KMS-11 (cell line): ENCODE results near the gene CLTCL1.
"Not testable (repeated sequence)": the region's sequence is repeated elsewhere in the genome, so short reads cannot be mapped to it uniquely, and the experiment has no call there.

Experiments used
- H2AFZ ChIP-seq: fragments of 200-600 bp; sonication (generic); 2 replicates; pipeline ENCODE4 v1.6.1; 2016; ENCODE audit warnings: antibody characterized with exemption, mixed run types, low read depth
- H3K27ac ChIP-seq: fragments of 200-600 bp; sonication (generic); 2 replicates; pipeline ENCODE4 v1.6.1; 2016; ENCODE audit warnings: mild to moderate bottlenecking, mixed run types
- H3K27me3 ChIP-seq: fragments of 200-600 bp; sonication (generic); 2 replicates; pipeline ENCODE4 v1.6.1; 2017; ENCODE audit warnings: mild to moderate bottlenecking, low read depth, mixed run types, moderate library complexity; ENCODE audit not compliant: insufficient read depth
- H3K36me3 ChIP-seq: fragments of 200-600 bp; sonication (generic); 2 replicates; pipeline ENCODE4 v1.6.1; 2017; ENCODE audit warnings: mild to moderate bottlenecking, mixed run types; ENCODE audit not compliant: insufficient read depth
- H3K4me1 ChIP-seq: fragments of 200-600 bp; sonication (generic); 2 replicates; pipeline ENCODE4 v1.6.1; 2016; ENCODE audit warnings: mild to moderate bottlenecking, low read depth, mixed run types; ENCODE audit not compliant: poor library complexity, severe bottlenecking
- H3K4me2 ChIP-seq: fragments of 200-600 bp; sonication (generic); 2 replicates; pipeline ENCODE4 v1.7.0; 2016; ENCODE audit warnings: mild to moderate bottlenecking, mixed run types
- H3K4me3 ChIP-seq: fragments of 200-600 bp; sonication (generic); IDR thresholded peaks from 2 replicates; pipeline ENCODE4 v1.6.1; 2017; ENCODE audit warnings: low read depth, low read length, mixed read lengths; ENCODE audit not compliant: insufficient read depth
- H3K79me2 ChIP-seq: fragments of 200-600 bp; sonication (generic); 2 replicates; pipeline ENCODE4 v1.6.1; 2016; ENCODE audit warnings: low read depth, mixed run types; ENCODE audit not compliant: insufficient read depth
- H3K9ac ChIP-seq: fragments of 200-600 bp; sonication (generic); 2 replicates; pipeline ENCODE4 v1.6.1; 2016; ENCODE audit warnings: mild to moderate bottlenecking, mixed run types
- H4K20me1 ChIP-seq: fragments of 200-600 bp; sonication (generic); 2 replicates; pipeline ENCODE4 v1.6.1; 2016; ENCODE audit warnings: mild to moderate bottlenecking, mixed run types; ENCODE audit not compliant: insufficient read depth
- TF ChIP-seq, protein P1 (sequence below): fragments of 200-600 bp; sonication (generic); conservative IDR thresholded peaks from 2 replicates; pipeline ENCODE4 v1.6.1; 2017; ENCODE audit warnings: low read depth, mild to moderate bottlenecking, antibody characterized with exemption, low read length, moderate library complexity, mixed read lengths

Gene CLTCL1

GRCh38 chr22:19168088-19168890 is 123.2 kb downstream of the CLTCL1 start:
- Histone ChIP-seq H3K27ac (no peak overlapping the region), H3K36me3 (no peaks in the 10 kb centered on the region), H4K20me1 (no peaks in the 10 kb centered on the region), H3K4me1 (peaks cover 14% of the 10 kb centered on the region), H3K9ac (no peak overlapping the region), H3K27me3 (peaks cover 18% of the 10 kb centered on the region; the same call in 1 of the 2 replicates), H2AFZ (no peak overlapping the region), H3K4me3 (no peak overlapping the region), H3K4me2 (no peak overlapping the region), H3K79me2 (peaks cover 19% of the 10 kb centered on the region)
- TF ChIP-seq, protein P1, sequence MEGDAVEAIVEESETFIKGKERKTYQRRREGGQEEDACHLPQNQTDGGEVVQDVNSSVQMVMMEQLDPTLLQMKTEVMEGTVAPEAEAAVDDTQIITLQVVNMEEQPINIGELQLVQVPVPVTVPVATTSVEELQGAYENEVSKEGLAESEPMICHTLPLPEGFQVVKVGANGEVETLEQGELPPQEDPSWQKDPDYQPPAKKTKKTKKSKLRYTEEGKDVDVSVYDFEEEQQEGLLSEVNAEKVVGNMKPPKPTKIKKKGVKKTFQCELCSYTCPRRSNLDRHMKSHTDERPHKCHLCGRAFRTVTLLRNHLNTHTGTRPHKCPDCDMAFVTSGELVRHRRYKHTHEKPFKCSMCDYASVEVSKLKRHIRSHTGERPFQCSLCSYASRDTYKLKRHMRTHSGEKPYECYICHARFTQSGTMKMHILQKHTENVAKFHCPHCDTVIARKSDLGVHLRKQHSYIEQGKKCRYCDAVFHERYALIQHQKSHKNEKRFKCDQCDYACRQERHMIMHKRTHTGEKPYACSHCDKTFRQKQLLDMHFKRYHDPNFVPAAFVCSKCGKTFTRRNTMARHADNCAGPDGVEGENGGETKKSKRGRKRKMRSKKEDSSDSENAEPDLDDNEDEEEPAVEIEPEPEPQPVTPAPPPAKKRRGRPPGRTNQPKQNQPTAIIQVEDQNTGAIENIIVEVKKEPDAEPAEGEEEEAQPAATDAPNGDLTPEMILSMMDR: no peak

GRCh38 chr22:19167106-19167869 is 124.2 kb downstream of the CLTCL1 start:
- Histone ChIP-seq H3K27ac (no peak overlapping the region), H3K9ac (no peak overlapping the region), H3K4me2 (no peak overlapping the region), H2AFZ (no peak overlapping the region), H3K4me1 (peaks cover 6% of the 10 kb centered on the region), H3K79me2 (peaks cover 9% of the 10 kb centered on the region), H3K36me3 (no peaks in the 10 kb centered on the region), H3K27me3 (peaks cover 18% of the 10 kb centered on the region; the same call in 1 of the 2 replicates), H4K20me1 (no peaks in the 10 kb centered on the region), H3K4me3 (no peak overlapping the region)
- TF ChIP-seq, protein P1: no peak

DNA sequence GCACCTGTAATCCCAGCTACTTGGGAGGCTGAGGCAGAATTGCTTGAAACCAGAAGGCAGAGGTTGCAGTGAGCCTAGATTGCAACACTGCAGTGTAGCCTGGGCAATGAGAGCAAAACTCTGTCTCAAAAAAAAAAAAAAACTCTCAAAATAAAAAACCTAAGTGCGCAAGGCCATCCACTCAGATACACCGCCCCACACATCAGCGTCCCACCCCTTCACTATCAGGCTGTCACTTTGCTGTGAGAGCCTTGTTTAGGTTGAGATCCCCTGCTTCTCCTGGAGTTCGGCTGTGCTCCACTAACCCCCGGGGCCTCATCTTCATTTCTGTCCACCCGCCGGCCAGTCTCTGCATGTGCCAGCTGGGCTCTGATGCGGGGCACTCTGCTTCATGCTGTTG is 125.1 kb downstream of the CLTCL1 start:
- H3K27me3 ChIP-seq: peaks cover 18% of the 10 kb centered on the region; the same call in 1 of the 2 replicates
- no peak overlapping the region for H3K27ac ChIP-seq
- TF ChIP-seq, protein P1: no peak
- H3K79me2 ChIP-seq: 0 out of 2 replicates have a peak, but pooled peaks cover under 1% of the 10 kb centered on the region
- no peaks in the 10 kb centered on the region for H4K20me1 ChIP-seq
- H2AFZ ChIP-seq: no peak overlapping the region
- H3K9ac ChIP-seq: no peak overlapping the region
- H3K36me3 ChIP-seq: no peaks in the 10 kb centered on the region
- H3K4me3 ChIP-seq: no peak overlapping the region
- no peak overlapping the region for H3K4me2 ChIP-seq
- H3K4me1 ChIP-seq: peaks cover 6% of the 10 kb centered on the region

- Histone ChIP-seq H3K36me3 (no peaks in the 10 kb centered on the region), H3K79me2 (no peaks in the 10 kb centered on the region), H3K4me3 (no peak overlapping the region), H3K27ac (no peak overlapping the region), H4K20me1 (no peaks in the 10 kb centered on the region), H3K4me1 (no peaks in the 10 kb centered on the region), H3K4me2 (no peak overlapping the region), H3K9ac (no peak overlapping the region), H2AFZ (no peak overlapping the region), H3K27me3 (peaks cover 18% of the 10 kb centered on the region; the same call in 1 of the 2 replicates)
- TF ChIP-seq, protein P1: no peak
Observed at GRCh38 chr22:19164425-19164824, 127.1 kb downstream of the CLTCL1 start.

DNA sequence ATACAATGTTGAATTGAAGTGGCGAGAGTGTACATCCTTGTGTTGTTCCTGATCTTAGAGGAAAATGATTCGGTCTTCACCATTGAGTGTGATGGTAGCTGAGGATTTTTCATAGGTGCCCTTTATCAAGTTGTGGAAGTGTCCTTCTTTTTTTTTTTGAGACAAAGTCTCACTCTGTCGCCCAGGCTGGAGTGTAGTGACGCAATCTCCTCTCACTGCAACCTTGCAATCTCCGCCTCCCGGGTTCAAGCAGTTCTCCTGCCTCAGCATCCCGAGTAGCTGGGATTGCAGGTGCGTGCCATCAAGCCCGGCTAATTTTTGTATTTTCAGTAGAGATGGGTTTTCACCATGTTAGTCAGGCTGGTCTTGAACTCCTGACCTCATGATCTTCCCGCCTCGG is 132.9 kb downstream of the CLTCL1 start:
- not testable (repeated sequence) for H4K20me1 ChIP-seq, H3K4me1 ChIP-seq, H3K9ac ChIP-seq, H3K4me3 ChIP-seq, H3K36me3 ChIP-seq, H3K4me2 ChIP-seq, H2AFZ ChIP-seq, H3K27ac ChIP-seq, H3K79me2 ChIP-seq, H3K27me3 ChIP-seq

- not testable (repeated sequence) for H3K9ac ChIP-seq, H4K20me1 ChIP-seq, H3K4me3 ChIP-seq, H3K4me2 ChIP-seq, H3K27ac ChIP-seq, H3K4me1 ChIP-seq, H2AFZ ChIP-seq, H3K79me2 ChIP-seq, H3K36me3 ChIP-seq
- peaks cover 21% of the 10 kb centered on the region; the same call in 1 of the 2 replicates for H3K27me3 ChIP-seq
Observed at GRCh38 chr22:19156109-19156508, 135.4 kb downstream of the CLTCL1 start.
